Measurements from ENCODE around the gene PRM2. TPM values are rescaled to one million over a fixed set of nuclear protein-coding genes. Genes with fewer than 3 reads are reported as not detected.

Gene PRM2
- polyA plus RNA-seq, 1 of the 3 experiments (the other 2 are of a cell fraction) = not detected

GRCh38 chr16:11251525-11252481, 24.5 kb downstream of the PRM2 start:
- DNase-seq = no peak
- peaks cover 9 to 11% of the 10 kb centered on the region in 2 experiments; a peak in 3 of 4 replicates for H3K4me1 ChIP-seq (ENCODE audit: control insufficient read depth in 1 of 2, insufficient read depth in 2 of 2, low read depth in 1 of 2, low read length in 1 of 2)
- H3K27ac ChIP-seq (ENCODE audit: low read depth in 2 of 2, low read length in 1 of 2) = no peak overlapping the region
- CTCF ChIA-PET = interaction anchor here (1.2 to 14.4 kb wide), 2 partner anchors 12 to 284 kb away, joined by 3 to 318 read pairs; no protein-coding TSS in a partner anchor
- peaks cover 28% of the 10 kb centered on the region for H3F3A ChIP-seq (replicated peaks; ENCODE audit: insufficient read depth)
- TF ChIP-seq ELF1 (IDR thresholded peaks at IDR 0.05) (no peak), NFIC (IDR thresholded peaks at IDR 0.05; ENCODE audit: borderline replicate concordance) (no peak), POLR2AphosphoS5 (IDR thresholded peaks at IDR 0.05; ENCODE audit: low read depth, low read length) (no peak), MAX (IDR thresholded peaks at IDR 0.05; ENCODE audit: low read depth) (no peak), CTCF (IDR thresholded peaks at IDR 0.05) (no peak), RXRA (IDR thresholded peaks at IDR 0.05; ENCODE audit: borderline replicate concordance, low read depth) (no peak), PBX3 (IDR thresholded peaks at IDR 0.05) (no peak), EZH2phosphoT487 (IDR thresholded peaks at IDR 0.05; ENCODE audit: borderline replicate concordance, low read depth) (no peak), RAD21 (IDR thresholded peaks at IDR 0.05; ENCODE audit: low read length) (no peak), SIN3A (IDR thresholded peaks at IDR 0.05; ENCODE audit: borderline replicate concordance, low read depth, low read length) (no peak), CHD2 (IDR thresholded peaks at IDR 0.05; ENCODE audit: low read length, partially characterized antibody) (no peak), TCF12 (IDR thresholded peaks at IDR 0.05) (no peak), GATA2 (CRISPR knock-in tag; IDR thresholded peaks at IDR 0.05) (no peak), IRF3 (IDR thresholded peaks at IDR 0.05; ENCODE audit: low read depth, low read length) (no peak), TAF1 (IDR thresholded peaks at IDR 0.05; ENCODE audit: borderline replicate concordance, low read depth, low read length) (no peak), REST (IDR thresholded peaks at IDR 0.05; ENCODE audit: low read depth, low read length) (no peak)
- peaks cover 3 to 4% of the 10 kb centered on the region in 2 experiments for H3K36me3 ChIP-seq (replicated peaks in 1 of 2; ENCODE audit: control insufficient read depth in 1 of 2, insufficient read depth in 2 of 2, low read length in 1 of 2)
- no peaks in the 10 kb centered on the region for H3K9me2 ChIP-seq
- peaks cover 32% of the 10 kb centered on the region for H4K20me1 ChIP-seq (ENCODE audit: insufficient read depth)
- no peak overlapping the region for H3K9ac ChIP-seq
- H3K27me3 ChIP-seq (ENCODE audit: insufficient read depth) = no peaks in the 10 kb centered on the region
- H3K9me3 ChIP-seq = no peaks in the 10 kb centered on the region
- POLR2A ChIA-PET = interaction anchor here (0.6 kb wide), 1 partner anchor 46 kb away, joined by 4 read pairs; no protein-coding TSS in a partner anchor
- no peak overlapping the region for H3K4me3 ChIP-seq (ENCODE audit: low read depth in 2 of 2, low read length in 1 of 2)
- no peak overlapping the region for H2AFZ ChIP-seq (ENCODE audit: low read depth)
- 89% methylated on average over 18 of the region's 18 CpGs for WGBS (ENCODE audit: low lambda C conversion rate)
- H3K79me2 ChIP-seq (ENCODE audit: insufficient read depth) = peaks cover 25% of the 10 kb centered on the region
- no peak overlapping the region for H3K4me2 ChIP-seq

All from SK-N-SH (cell line).